KMS-11 (cell line): ENCODE data around the gene SLC26A2.

Experiments
- H2AFZ ChIP-seq: fragments of 200-600 bp; sonication (generic); 2 replicates; pipeline ENCODE4 v1.6.1; 2016; ENCODE audit warnings: antibody characterized with exemption, mixed run types, low read depth
- H3K27ac ChIP-seq: fragments of 200-600 bp; sonication (generic); 2 replicates; pipeline ENCODE4 v1.6.1; 2016; ENCODE audit warnings: mild to moderate bottlenecking, mixed run types
- H3K27me3 ChIP-seq: fragments of 200-600 bp; sonication (generic); 2 replicates; pipeline ENCODE4 v1.6.1; 2017; ENCODE audit warnings: mild to moderate bottlenecking, low read depth, mixed run types, moderate library complexity; ENCODE audit not compliant: insufficient read depth
- H3K36me3 ChIP-seq: fragments of 200-600 bp; sonication (generic); 2 replicates; pipeline ENCODE4 v1.6.1; 2017; ENCODE audit warnings: mild to moderate bottlenecking, mixed run types; ENCODE audit not compliant: insufficient read depth
- H3K4me1 ChIP-seq: fragments of 200-600 bp; sonication (generic); 2 replicates; pipeline ENCODE4 v1.6.1; 2016; ENCODE audit warnings: mild to moderate bottlenecking, low read depth, mixed run types; ENCODE audit not compliant: poor library complexity, severe bottlenecking
- H3K4me2 ChIP-seq: fragments of 200-600 bp; sonication (generic); 2 replicates; pipeline ENCODE4 v1.7.0; 2016; ENCODE audit warnings: mild to moderate bottlenecking, mixed run types
- H3K4me3 ChIP-seq: fragments of 200-600 bp; sonication (generic); IDR thresholded peaks from 2 replicates; pipeline ENCODE4 v1.6.1; 2017; ENCODE audit warnings: low read depth, low read length, mixed read lengths; ENCODE audit not compliant: insufficient read depth
- H3K79me2 ChIP-seq: fragments of 200-600 bp; sonication (generic); 2 replicates; pipeline ENCODE4 v1.6.1; 2016; ENCODE audit warnings: low read depth, mixed run types; ENCODE audit not compliant: insufficient read depth
- H3K9ac ChIP-seq: fragments of 200-600 bp; sonication (generic); 2 replicates; pipeline ENCODE4 v1.6.1; 2016; ENCODE audit warnings: mild to moderate bottlenecking, mixed run types
- H4K20me1 ChIP-seq: fragments of 200-600 bp; sonication (generic); 2 replicates; pipeline ENCODE4 v1.6.1; 2016; ENCODE audit warnings: mild to moderate bottlenecking, mixed run types; ENCODE audit not compliant: insufficient read depth
- CTCF ChIP-seq: fragments of 200-600 bp; sonication (generic); conservative IDR thresholded peaks from 2 replicates; pipeline ENCODE4 v1.6.1; 2017; ENCODE audit warnings: low read depth, mild to moderate bottlenecking, antibody characterized with exemption, low read length, moderate library complexity, mixed read lengths

SLC26A2 gene

GRCh38 chr5:149948993-149949392, 11.6 kb upstream of the SLC26A2 start:
- H3K4me1 ChIP-seq: no peaks in the 10 kb centered on the region
- no peak for TF ChIP-seq CTCF
- H3K27ac ChIP-seq: no peak overlapping the region
- H3K4me3 ChIP-seq: no peak overlapping the region
- H3K79me2 ChIP-seq: no peaks in the 10 kb centered on the region
- H3K36me3 ChIP-seq: no peaks in the 10 kb centered on the region
- no peak overlapping the region for H3K9ac ChIP-seq
- no peaks in the 10 kb centered on the region for H3K27me3 ChIP-seq
- no peaks in the 10 kb centered on the region for H4K20me1 ChIP-seq
- no peak overlapping the region for H2AFZ ChIP-seq
- no peak overlapping the region for H3K4me2 ChIP-seq

GRCh38 chr5:149951138-149951749, 9.3 kb upstream of the SLC26A2 start:
- TF ChIP-seq CTCF: no peak
- H3K4me3 ChIP-seq: no peak overlapping the region
- H3K27me3 ChIP-seq: no peaks in the 10 kb centered on the region
- H3K27ac ChIP-seq: no peak overlapping the region
- H3K9ac ChIP-seq: no peak overlapping the region
- no peaks in the 10 kb centered on the region for H3K4me1 ChIP-seq
- no peak overlapping the region for H2AFZ ChIP-seq
- H3K4me2 ChIP-seq: no peak overlapping the region
- H4K20me1 ChIP-seq: no peaks in the 10 kb centered on the region
- H3K79me2 ChIP-seq: no peaks in the 10 kb centered on the region
- no peaks in the 10 kb centered on the region for H3K36me3 ChIP-seq

GRCh38 chr5:149953436-149954121, 7.0 kb upstream of the SLC26A2 start:
- Histone ChIP-seq H3K27me3 (no peaks in the 10 kb centered on the region), H4K20me1 (no peaks in the 10 kb centered on the region), H3K4me1 (no peaks in the 10 kb centered on the region), H3K36me3 (no peaks in the 10 kb centered on the region), H3K4me2 (no peak overlapping the region), H3K4me3 (no peak overlapping the region), H3K27ac (no peak overlapping the region), H2AFZ (no peak overlapping the region), H3K9ac (no peak overlapping the region), H3K79me2 (no peaks in the 10 kb centered on the region)
- no peak for TF ChIP-seq CTCF

- Histone ChIP-seq H2AFZ (no peak overlapping the region), H3K27ac (no peak overlapping the region), H3K27me3 (no peaks in the 10 kb centered on the region), H3K4me2 (no peak overlapping the region), H3K36me3 (no peaks in the 10 kb centered on the region), H3K9ac (no peak overlapping the region), H3K4me1 (peaks cover 10% of the 10 kb centered on the region), H3K4me3 (no peak overlapping the region), H4K20me1 (no peaks in the 10 kb centered on the region), H3K79me2 (no peaks in the 10 kb centered on the region)
- TF ChIP-seq CTCF: no peak
Measured at GRCh38 chr5:149954798-149955197, 5.8 kb upstream of the SLC26A2 start.
